ENCODE data around the gene WDR49. TPM values are rescaled to one million over a fixed set of nuclear protein-coding genes. Genes with fewer than 3 reads are reported as not detected.

The WDR49 gene
- total and polyA plus RNA-seq, 5 donors from 2014 or later: 0.79 TPM; not detected in 4

GRCh38 chr3:167572991-167573390, 80.8 kb downstream of the WDR49 start:
- ATAC-seq (ENCODE audit: low read depth in 2 of 2) (no peak), DNase-seq (no peak)
- H3K27ac ChIP-seq (ENCODE audit: insufficient read depth, low read length, poor library complexity, severe bottlenecking): no peak overlapping the region
- H3K27me3 ChIP-seq (ENCODE audit: control insufficient read depth, insufficient read depth, low read length): no peaks in the 10 kb centered on the region
- no peak overlapping the region for H3K4me3 Mint-ChIP-seq
- no peaks in the 10 kb centered on the region for H3K27me3 Mint-ChIP-seq
- no peaks in the 10 kb centered on the region for H3K4me1 Mint-ChIP-seq
- no peaks in the 10 kb centered on the region for H3K36me3 ChIP-seq (ENCODE audit: control insufficient read depth, insufficient read depth, low read length)
- no peaks in the 10 kb centered on the region for H3K9me3 Mint-ChIP-seq
- no peak overlapping the region for H3K27ac Mint-ChIP-seq
- no peaks in the 10 kb centered on the region for H3K36me3 Mint-ChIP-seq
- no peaks in the 10 kb centered on the region for H3K9me3 ChIP-seq (ENCODE audit: control insufficient read depth in 2 of 2, low read length in 2 of 2)
- H3K4me1 ChIP-seq (ENCODE audit: control insufficient read depth, insufficient read depth, low read length, poor library complexity, severe bottlenecking): no peaks in the 10 kb centered on the region
- H3K4me3 ChIP-seq (ENCODE audit: low read depth, low read length): no peak overlapping the region

GRCh38 chr3:167568634-167569033, 85.1 kb downstream of the WDR49 start:
- Histone ChIP-seq H3K9me3 (ENCODE audit: control insufficient read depth in 2 of 2, low read length in 2 of 2) (no peaks in the 10 kb centered on the region), H3K36me3 (ENCODE audit: control insufficient read depth, insufficient read depth, low read length) (no peaks in the 10 kb centered on the region), H3K4me1 (ENCODE audit: control insufficient read depth, insufficient read depth, low read length, poor library complexity, severe bottlenecking) (no peaks in the 10 kb centered on the region), H3K4me3 (ENCODE audit: low read depth, low read length) (no peak overlapping the region), H3K27me3 (ENCODE audit: control insufficient read depth, insufficient read depth, low read length) (no peaks in the 10 kb centered on the region), H3K27ac (ENCODE audit: insufficient read depth, low read length, poor library complexity, severe bottlenecking) (no peak overlapping the region)
- no peak overlapping the region for H3K27ac Mint-ChIP-seq
- ATAC-seq (ENCODE audit: low read depth in 2 of 2): no peak
- H3K4me3 Mint-ChIP-seq: no peak overlapping the region
- no peak for DNase-seq
- H3K9me3 Mint-ChIP-seq: peaks cover 0 to 4% (median 0%) of the 10 kb centered on the region in 7 donors
- H3K27me3 Mint-ChIP-seq: no peaks in the 10 kb centered on the region
- no peaks in the 10 kb centered on the region for H3K4me1 Mint-ChIP-seq
- H3K36me3 Mint-ChIP-seq: no peaks in the 10 kb centered on the region

- H3K27me3 ChIP-seq (ENCODE audit: control insufficient read depth, insufficient read depth, low read length): no peaks in the 10 kb centered on the region
- ATAC-seq (ENCODE audit: low read depth in 2 of 2) (no peak), DNase-seq (no peak)
- no peaks in the 10 kb centered on the region for H3K4me1 ChIP-seq (ENCODE audit: control insufficient read depth, insufficient read depth, low read length, poor library complexity, severe bottlenecking)
- H3K27ac Mint-ChIP-seq: no peak overlapping the region
- H3K36me3 Mint-ChIP-seq: no peaks in the 10 kb centered on the region
- no peaks in the 10 kb centered on the region for H3K4me1 Mint-ChIP-seq
- H3K4me3 Mint-ChIP-seq: no peak overlapping the region
- H3K27me3 Mint-ChIP-seq: no peaks in the 10 kb centered on the region
- no peak overlapping the region for H3K4me3 ChIP-seq (ENCODE audit: low read depth, low read length)
- no peak overlapping the region for H3K27ac ChIP-seq (ENCODE audit: insufficient read depth, low read length, poor library complexity, severe bottlenecking)
- peaks cover 0 to 4% (median 0%) of the 10 kb centered on the region in 7 donors for H3K9me3 Mint-ChIP-seq
- no peaks in the 10 kb centered on the region for H3K36me3 ChIP-seq (ENCODE audit: control insufficient read depth, insufficient read depth, low read length)
- H3K9me3 ChIP-seq (ENCODE audit: control insufficient read depth in 2 of 2, low read length in 2 of 2): no peaks in the 10 kb centered on the region
These were observed 88.3 kb downstream of the WDR49 start for GRCh38 chr3:167565489-167565888.

DNA sequence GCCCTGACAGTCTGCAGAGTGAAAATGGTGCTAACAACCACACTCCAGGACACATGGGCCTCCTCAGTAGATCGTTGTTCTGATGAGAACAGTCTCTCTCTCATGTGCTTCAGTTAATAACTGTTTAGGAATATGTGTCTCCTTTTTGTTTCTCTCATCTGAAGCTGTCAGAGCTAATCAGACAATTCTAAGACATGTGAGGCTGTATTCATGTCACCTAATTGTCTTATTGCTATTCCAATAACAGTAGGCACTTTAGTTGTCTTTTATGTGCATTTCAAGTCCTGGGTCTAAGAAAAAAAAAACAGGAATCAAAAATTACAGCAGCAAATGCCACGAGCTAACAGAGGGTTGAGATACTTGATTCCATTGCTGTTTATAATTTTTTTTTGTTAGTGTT, 89.1 kb downstream of the WDR49 start:
- ATAC-seq (ENCODE audit: low read depth in 2 of 2) (no peak), DNase-seq (no peak)
- Histone ChIP-seq H3K4me1 (ENCODE audit: control insufficient read depth, insufficient read depth, low read length, poor library complexity, severe bottlenecking) (no peaks in the 10 kb centered on the region), H3K36me3 (ENCODE audit: control insufficient read depth, insufficient read depth, low read length) (no peaks in the 10 kb centered on the region), H3K27ac (ENCODE audit: insufficient read depth, low read length, poor library complexity, severe bottlenecking) (no peak overlapping the region), H3K27me3 (ENCODE audit: control insufficient read depth, insufficient read depth, low read length) (no peaks in the 10 kb centered on the region), H3K4me3 (ENCODE audit: low read depth, low read length) (no peak overlapping the region), H3K9me3 (ENCODE audit: control insufficient read depth in 2 of 2, low read length in 2 of 2) (no peaks in the 10 kb centered on the region)
- Mint-ChIP-seq H3K4me3 (no peak overlapping the region), H3K36me3 (no peaks in the 10 kb centered on the region), H3K4me1 (no peaks in the 10 kb centered on the region), H3K27me3 (no peaks in the 10 kb centered on the region), H3K27ac (no peak overlapping the region), H3K9me3 (peaks cover 0 to 4% (median 0%) of the 10 kb centered on the region in 7 donors)

DNA sequence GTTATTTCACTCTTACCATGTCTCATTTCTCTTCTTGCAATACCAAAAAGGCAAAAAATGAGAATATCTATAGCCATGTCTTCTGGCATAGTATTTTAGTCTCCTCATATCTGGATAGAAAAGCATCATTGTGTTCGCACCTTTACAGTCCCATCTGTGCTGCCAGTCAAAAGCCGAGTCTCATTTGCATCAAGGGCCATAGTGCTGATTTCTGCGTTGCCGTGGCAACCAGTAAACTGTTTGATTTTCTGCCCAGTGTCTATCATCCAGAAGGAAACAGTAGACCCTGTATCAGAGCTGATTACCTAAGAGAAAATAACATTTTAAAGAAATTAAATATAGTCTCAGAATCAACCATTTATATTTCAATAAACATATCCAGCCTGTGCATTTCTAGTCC, 93.8 kb downstream of the WDR49 start:
- Histone ChIP-seq H3K27me3 (ENCODE audit: control insufficient read depth, insufficient read depth, low read length) (no peaks in the 10 kb centered on the region), H3K27ac (ENCODE audit: insufficient read depth, low read length, poor library complexity, severe bottlenecking) (no peak overlapping the region), H3K36me3 (ENCODE audit: control insufficient read depth, insufficient read depth, low read length) (no peaks in the 10 kb centered on the region), H3K4me1 (ENCODE audit: control insufficient read depth, insufficient read depth, low read length, poor library complexity, severe bottlenecking) (no peaks in the 10 kb centered on the region), H3K4me3 (ENCODE audit: low read depth, low read length) (no peak overlapping the region), H3K9me3 (ENCODE audit: control insufficient read depth in 2 of 2, low read length in 2 of 2) (no peaks in the 10 kb centered on the region)
- no peak for ATAC-seq (ENCODE audit: low read depth in 2 of 2)
- Mint-ChIP-seq H3K4me3 (no peak overlapping the region), H3K36me3 (no peaks in the 10 kb centered on the region), H3K4me1 (no peaks in the 10 kb centered on the region), H3K27me3 (no peaks in the 10 kb centered on the region), H3K9me3 (peaks cover 0 to 4% (median 0%) of the 10 kb centered on the region in 7 donors), H3K27ac (no peak overlapping the region)
- DNase-seq: no peak

GRCh38 chr3:167554898-167555297, 98.8 kb downstream of the WDR49 start:
- no peaks in the 10 kb centered on the region for H3K9me3 Mint-ChIP-seq
- Histone ChIP-seq H3K27me3 (ENCODE audit: control insufficient read depth, insufficient read depth, low read length) (no peaks in the 10 kb centered on the region), H3K9me3 (ENCODE audit: control insufficient read depth in 2 of 2, low read length in 2 of 2) (no peaks in the 10 kb centered on the region), H3K4me3 (ENCODE audit: low read depth, low read length) (no peak overlapping the region), H3K27ac (ENCODE audit: insufficient read depth, low read length, poor library complexity, severe bottlenecking) (no peak overlapping the region), H3K36me3 (ENCODE audit: control insufficient read depth, insufficient read depth, low read length) (no peaks in the 10 kb centered on the region), H3K4me1 (ENCODE audit: control insufficient read depth, insufficient read depth, low read length, poor library complexity, severe bottlenecking) (no peaks in the 10 kb centered on the region)
- DNase-seq (no peak), ATAC-seq (ENCODE audit: low read depth in 2 of 2) (no peak)
- no peaks in the 10 kb centered on the region for H3K4me1 Mint-ChIP-seq
- no peak overlapping the region for H3K27ac Mint-ChIP-seq
- H3K4me3 Mint-ChIP-seq: no peak overlapping the region
- no peaks in the 10 kb centered on the region for H3K27me3 Mint-ChIP-seq
- no peaks in the 10 kb centered on the region for H3K36me3 Mint-ChIP-seq

- DNase-seq (no peak), ATAC-seq (ENCODE audit: low read depth in 2 of 2) (no peak)
- Mint-ChIP-seq H3K36me3 (no peaks in the 10 kb centered on the region), H3K9me3 (peaks cover 0 to 17% (median 7%) of the 10 kb centered on the region in 7 donors), H3K4me3 (no peak overlapping the region), H3K27me3 (no peaks in the 10 kb centered on the region), H3K27ac (no peak overlapping the region), H3K4me1 (no peaks in the 10 kb centered on the region)
- H3K27me3 ChIP-seq (ENCODE audit: control insufficient read depth, insufficient read depth, low read length): peaks cover 2% of the 10 kb centered on the region
- peaks cover 0 to 5% of the 10 kb centered on the region in 2 experiments for H3K9me3 ChIP-seq (ENCODE audit: control insufficient read depth in 2 of 2, low read length in 2 of 2)
- no peak overlapping the region for H3K4me3 ChIP-seq (ENCODE audit: low read depth, low read length)
- no peaks in the 10 kb centered on the region for H3K36me3 ChIP-seq (ENCODE audit: control insufficient read depth, insufficient read depth, low read length)
- H3K27ac ChIP-seq (ENCODE audit: insufficient read depth, low read length, poor library complexity, severe bottlenecking): no peak overlapping the region
- H3K4me1 ChIP-seq (ENCODE audit: control insufficient read depth, insufficient read depth, low read length, poor library complexity, severe bottlenecking): no peaks in the 10 kb centered on the region
These were observed 115.7 kb downstream of the WDR49 start for GRCh38 chr3:167538081-167538480.

DNA sequence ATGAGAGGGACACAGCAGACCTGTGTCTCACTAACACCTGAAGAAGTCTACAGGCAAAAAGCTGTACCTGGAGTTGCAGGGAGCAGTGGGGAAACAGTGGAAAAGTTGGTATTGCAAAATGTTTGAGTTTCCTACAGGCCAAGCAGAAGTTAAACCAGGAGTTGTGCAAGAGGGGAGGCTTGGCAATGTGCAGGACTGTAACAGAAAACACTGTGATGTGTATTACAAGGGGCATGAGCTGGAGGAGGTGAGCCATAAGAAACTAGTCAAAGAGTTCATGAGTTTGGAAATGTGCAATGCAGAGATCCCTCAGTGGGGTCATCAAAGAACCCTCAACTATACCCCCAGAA, 132.8 kb downstream of the WDR49 start:
- Histone ChIP-seq H3K36me3 (ENCODE audit: control insufficient read depth, insufficient read depth, low read length) (no peaks in the 10 kb centered on the region), H3K9me3 (ENCODE audit: control insufficient read depth in 2 of 2, low read length in 2 of 2) (no peaks in the 10 kb centered on the region), H3K27me3 (ENCODE audit: control insufficient read depth, insufficient read depth, low read length) (no peaks in the 10 kb centered on the region), H3K27ac (ENCODE audit: insufficient read depth, low read length, poor library complexity, severe bottlenecking) (no peak overlapping the region), H3K4me1 (ENCODE audit: control insufficient read depth, insufficient read depth, low read length, poor library complexity, severe bottlenecking) (no peaks in the 10 kb centered on the region), H3K4me3 (ENCODE audit: low read depth, low read length) (no peak overlapping the region)
- ATAC-seq (ENCODE audit: low read depth in 2 of 2) (no peak), DNase-seq (no peak)
- Mint-ChIP-seq H3K36me3 (no peaks in the 10 kb centered on the region), H3K4me3 (no peak overlapping the region), H3K9me3 (peaks cover 0 to 6% (median 1%) of the 10 kb centered on the region in 7 donors), H3K4me1 (no peaks in the 10 kb centered on the region), H3K27me3 (no peaks in the 10 kb centered on the region), H3K27ac (no peak overlapping the region)
